RWPE2 (cell line): ENCODE results near the gene NTSR2.

Source experiments
- ATAC-seq: fragments of 200-7000 bp; cut with Tn5 transposase; 3 replicates; pipeline ENCODE4 v1.9.1; 2021; ENCODE audit warnings: low read depth
- DNase-seq: peaks from one replicate; pipeline ENCODE4 v3.0.0-alpha.2; 2020; ENCODE audit warnings: low spot score
- H3K27ac ChIP-seq: fragments of 450-650 bp; 2 replicates; pipeline ENCODE4 v1.5.1; 2017; ENCODE audit warnings: mild to moderate bottlenecking; ENCODE audit not compliant: poor library complexity, severe bottlenecking
- H3K27me3 ChIP-seq: fragments of 250-450 bp; sonication (Bioruptor Pico); 2 replicates; pipeline ENCODE4 v1.5.1; 2021; ENCODE audit warnings: mild to moderate bottlenecking, moderate library complexity; ENCODE audit not compliant: insufficient read depth, poor library complexity, severe bottlenecking
- H3K36me3 ChIP-seq: fragments of 250-450 bp; sonication (Bioruptor Pico); 2 replicates; pipeline ENCODE4 v1.5.1; 2020; ENCODE audit warnings: low read depth, mild to moderate bottlenecking, moderate library complexity
- H3K4me1 ChIP-seq: fragments of 250-450 bp; sonication (Bioruptor Pico); 2 replicates; pipeline ENCODE4 v1.5.1; 2021; ENCODE audit warnings: mild to moderate bottlenecking, moderate library complexity; ENCODE audit not compliant: insufficient read depth, poor library complexity, severe bottlenecking
- H3K4me3 ChIP-seq: fragments of 250-450 bp; sonication (Bioruptor Pico); 2 replicates; pipeline ENCODE4 v1.5.1; 2021; ENCODE audit warnings: mild to moderate bottlenecking, moderate library complexity; ENCODE audit not compliant: severe bottlenecking
- H3K9me3 ChIP-seq: fragments of 250-450 bp; sonication (Bioruptor Pico); 2 replicates; pipeline ENCODE4 v1.5.1; 2021; ENCODE audit warnings: mild to moderate bottlenecking, moderate library complexity; ENCODE audit not compliant: severe bottlenecking
- TF ChIP-seq, protein P1 (sequence below): fragments of 450-650 bp; IDR thresholded peaks from one replicate; pipeline ENCODE4 v1.5.1; 2017; ENCODE audit warnings: mild to moderate bottlenecking, moderate library complexity; ENCODE audit not compliant: poor library complexity, severe bottlenecking

Gene NTSR2

DNA sequence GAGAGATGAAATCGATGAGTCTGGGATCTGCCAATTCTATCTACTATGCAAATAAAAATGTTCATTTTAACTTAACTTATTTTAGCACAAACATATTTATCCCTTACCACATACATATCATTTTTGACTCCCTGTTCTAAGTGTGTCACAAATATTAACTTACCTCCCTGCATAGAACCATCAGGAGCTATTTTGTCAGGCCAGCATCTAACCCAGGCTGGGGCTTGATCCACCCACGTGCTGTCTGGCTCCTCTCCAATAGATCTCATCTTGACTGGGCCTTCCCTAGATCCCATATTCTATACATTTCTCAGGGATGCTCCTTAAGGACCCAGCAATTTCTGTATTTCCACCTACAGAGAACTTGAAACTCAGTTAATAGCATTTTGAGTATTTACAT is 20.9 kb downstream of the NTSR2 start:
- no peak overlapping the region for H3K27ac ChIP-seq
- no peaks in the 10 kb centered on the region for H3K9me3 ChIP-seq
- H3K4me1 ChIP-seq, result no peaks in the 10 kb centered on the region
- no peak overlapping the region for H3K4me3 ChIP-seq
- DNase-seq, result no peak
- no peak for ATAC-seq
- no peaks in the 10 kb centered on the region for H3K27me3 ChIP-seq
- TF ChIP-seq, protein P1, sequence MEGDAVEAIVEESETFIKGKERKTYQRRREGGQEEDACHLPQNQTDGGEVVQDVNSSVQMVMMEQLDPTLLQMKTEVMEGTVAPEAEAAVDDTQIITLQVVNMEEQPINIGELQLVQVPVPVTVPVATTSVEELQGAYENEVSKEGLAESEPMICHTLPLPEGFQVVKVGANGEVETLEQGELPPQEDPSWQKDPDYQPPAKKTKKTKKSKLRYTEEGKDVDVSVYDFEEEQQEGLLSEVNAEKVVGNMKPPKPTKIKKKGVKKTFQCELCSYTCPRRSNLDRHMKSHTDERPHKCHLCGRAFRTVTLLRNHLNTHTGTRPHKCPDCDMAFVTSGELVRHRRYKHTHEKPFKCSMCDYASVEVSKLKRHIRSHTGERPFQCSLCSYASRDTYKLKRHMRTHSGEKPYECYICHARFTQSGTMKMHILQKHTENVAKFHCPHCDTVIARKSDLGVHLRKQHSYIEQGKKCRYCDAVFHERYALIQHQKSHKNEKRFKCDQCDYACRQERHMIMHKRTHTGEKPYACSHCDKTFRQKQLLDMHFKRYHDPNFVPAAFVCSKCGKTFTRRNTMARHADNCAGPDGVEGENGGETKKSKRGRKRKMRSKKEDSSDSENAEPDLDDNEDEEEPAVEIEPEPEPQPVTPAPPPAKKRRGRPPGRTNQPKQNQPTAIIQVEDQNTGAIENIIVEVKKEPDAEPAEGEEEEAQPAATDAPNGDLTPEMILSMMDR, result no peak
- H3K36me3 ChIP-seq, result no peaks in the 10 kb centered on the region

- Histone ChIP-seq H3K27ac (no peak overlapping the region), H3K36me3 (no peaks in the 10 kb centered on the region), H3K4me3 (no peak overlapping the region), H3K27me3 (no peaks in the 10 kb centered on the region), H3K4me1 (no peaks in the 10 kb centered on the region), H3K9me3 (no peaks in the 10 kb centered on the region)
- TF ChIP-seq, protein P1, result no peak
- no peak for ATAC-seq
- no peak for DNase-seq
These were observed 22.0 kb downstream of the NTSR2 start for GRCh38 chr2:11647834-11648600.

GRCh38 chr2:11646530-11646929 is 23.5 kb downstream of the NTSR2 start:
- DNase-seq, result no peak
- H3K36me3 ChIP-seq, result no peaks in the 10 kb centered on the region
- ATAC-seq, result no peak
- H3K4me3 ChIP-seq, result no peak overlapping the region
- H3K9me3 ChIP-seq, result no peaks in the 10 kb centered on the region
- H3K27me3 ChIP-seq, result no peaks in the 10 kb centered on the region
- H3K4me1 ChIP-seq, result no peaks in the 10 kb centered on the region
- TF ChIP-seq, protein P1, result no peak
- no peak overlapping the region for H3K27ac ChIP-seq

- DNase-seq (no peak), ATAC-seq (no peak)
- Histone ChIP-seq H3K27me3 (no peaks in the 10 kb centered on the region), H3K4me1 (no peaks in the 10 kb centered on the region), H3K9me3 (no peaks in the 10 kb centered on the region), H3K27ac (no peak overlapping the region), H3K4me3 (no peak overlapping the region), H3K36me3 (no peaks in the 10 kb centered on the region)
- TF ChIP-seq, protein P1, result no peak
These were observed 25.7 kb downstream of the NTSR2 start for GRCh38 chr2:11644293-11644692.

- Histone ChIP-seq H3K36me3 (no peaks in the 10 kb centered on the region), H3K4me1 (no peaks in the 10 kb centered on the region), H3K9me3 (no peaks in the 10 kb centered on the region), H3K27ac (no peak overlapping the region), H3K4me3 (no peak overlapping the region), H3K27me3 (no peaks in the 10 kb centered on the region)
- DNase-seq (no peak), ATAC-seq (no peak)
- TF ChIP-seq, protein P1, result no peak
These were observed 27.0 kb downstream of the NTSR2 start for GRCh38 chr2:11642972-11643371.
